GM21619 (cell line): Measurements from ENCODE around the gene ZSWIM3.
A peak's percentile ranks its signal among the peaks of the same experiment; 100 is the strongest.
"Not testable (repeated sequence)": the region's sequence is repeated elsewhere in the genome, so short reads cannot be mapped to it uniquely, and the experiment has no call there.

ENCODE experiments used
- ATAC-seq: cut with Tn5 transposase; IDR thresholded peaks from one replicate; pipeline ENCODE4 v1.9.1; 2021; ENCODE audit not compliant: unreplicated experiment

Gene ZSWIM3

DNA sequence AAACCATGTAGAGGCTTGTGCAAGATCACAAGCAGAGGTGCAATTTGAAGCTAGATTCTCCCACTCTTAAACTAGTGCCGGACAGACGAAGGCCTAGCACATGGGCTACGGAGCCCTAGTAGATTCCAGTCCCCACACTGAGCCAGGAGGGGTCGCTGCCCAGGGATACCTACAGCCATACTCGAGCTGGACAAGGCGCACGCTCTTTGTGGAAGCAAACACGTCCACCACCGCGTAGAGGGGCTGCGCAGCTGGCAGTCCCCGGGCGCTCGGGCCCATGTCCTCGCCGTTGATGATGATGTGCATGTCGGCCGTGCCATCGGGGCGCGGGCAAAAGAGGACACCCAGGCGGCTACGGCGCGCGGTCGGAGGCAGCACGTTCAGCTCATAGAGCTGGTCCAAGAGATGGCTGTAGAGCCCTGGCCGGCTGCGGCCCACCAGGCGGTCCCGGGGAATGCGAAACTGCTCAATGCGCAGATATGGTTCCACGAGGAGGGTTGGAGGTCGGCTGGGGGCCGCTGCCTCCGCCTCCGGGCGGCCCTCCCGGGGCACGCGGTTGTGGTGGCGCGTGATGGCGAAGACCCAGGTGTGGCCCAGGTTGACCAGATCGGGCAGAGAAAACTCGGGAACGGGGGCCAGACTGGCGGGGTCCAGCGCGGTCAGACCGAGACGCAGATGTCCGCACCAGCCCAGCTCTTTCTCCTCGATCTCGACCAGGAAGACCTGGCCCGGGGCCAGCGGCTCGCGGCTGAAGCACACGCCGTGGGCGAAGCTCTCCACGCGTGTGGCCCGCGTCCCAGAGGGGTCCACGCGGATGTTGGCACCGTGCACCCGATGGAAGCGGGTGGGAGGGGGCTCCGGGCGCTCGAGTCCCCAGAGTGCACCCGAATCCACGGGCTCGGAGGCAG lies 32.9 kb downstream of the ZSWIM3 start:
- ATAC-seq = peak; percentile 8

DNA sequence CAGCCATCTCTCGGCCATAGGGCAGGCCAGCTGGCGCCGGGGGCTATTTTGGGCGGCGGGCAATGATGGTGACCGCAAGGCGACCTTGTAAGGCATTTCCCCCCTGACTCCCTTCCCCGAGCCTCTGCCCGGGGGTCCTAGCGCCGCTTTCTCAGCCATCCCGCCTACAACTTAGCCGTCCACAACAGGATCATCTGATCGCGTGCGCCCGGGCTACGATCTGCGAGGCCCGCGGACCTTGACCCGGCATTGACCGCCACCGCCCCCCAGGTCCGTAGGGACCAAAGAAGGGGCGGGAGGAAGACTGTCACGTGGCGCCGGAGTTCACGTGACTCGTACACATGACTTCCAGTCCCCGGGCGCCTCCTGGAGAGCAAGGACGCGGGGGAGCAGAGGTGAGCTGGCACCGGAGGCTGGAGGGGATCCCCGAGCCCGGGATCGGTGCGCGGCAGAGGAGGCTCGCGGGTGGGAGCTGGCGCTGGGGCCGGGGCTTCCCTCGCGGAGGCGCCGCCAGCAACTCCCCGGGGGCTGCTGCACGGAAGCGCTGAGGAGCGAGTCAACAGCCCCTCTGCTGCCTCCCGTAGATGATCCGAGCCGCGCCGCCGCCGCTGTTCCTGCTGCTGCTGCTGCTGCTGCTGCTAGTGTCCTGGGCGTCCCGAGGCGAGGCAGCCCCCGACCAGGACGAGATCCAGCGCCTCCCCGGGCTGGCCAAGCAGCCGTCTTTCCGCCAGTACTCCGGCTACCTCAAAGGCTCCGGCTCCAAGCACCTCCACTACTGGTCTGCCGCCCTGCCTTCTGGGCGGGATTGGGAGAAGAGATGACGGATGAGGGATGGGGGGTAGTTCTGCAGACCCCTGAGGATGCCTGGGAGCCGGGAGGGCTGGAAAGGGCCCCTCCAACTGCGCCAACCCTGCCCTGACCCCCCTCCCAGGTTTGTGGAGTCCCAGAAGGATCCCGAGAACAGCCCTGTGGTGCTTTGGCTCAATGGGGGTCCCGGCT lies 33.9 kb downstream of the ZSWIM3 start, which contains the start of the genes CTSA and NEURL2:
Gene CTSA, plus strand, starts transcription at position 351 of the 999 bp plus-strand sequence. Its CDS starts 234 bp downstream, at position 585.
Gene NEURL2, minus strand, starts transcription at position 224 of the 999 bp plus-strand sequence. Its CDS starts 217 bp downstream, at position 7.
- ATAC-seq = peak; percentile 71

DNA sequence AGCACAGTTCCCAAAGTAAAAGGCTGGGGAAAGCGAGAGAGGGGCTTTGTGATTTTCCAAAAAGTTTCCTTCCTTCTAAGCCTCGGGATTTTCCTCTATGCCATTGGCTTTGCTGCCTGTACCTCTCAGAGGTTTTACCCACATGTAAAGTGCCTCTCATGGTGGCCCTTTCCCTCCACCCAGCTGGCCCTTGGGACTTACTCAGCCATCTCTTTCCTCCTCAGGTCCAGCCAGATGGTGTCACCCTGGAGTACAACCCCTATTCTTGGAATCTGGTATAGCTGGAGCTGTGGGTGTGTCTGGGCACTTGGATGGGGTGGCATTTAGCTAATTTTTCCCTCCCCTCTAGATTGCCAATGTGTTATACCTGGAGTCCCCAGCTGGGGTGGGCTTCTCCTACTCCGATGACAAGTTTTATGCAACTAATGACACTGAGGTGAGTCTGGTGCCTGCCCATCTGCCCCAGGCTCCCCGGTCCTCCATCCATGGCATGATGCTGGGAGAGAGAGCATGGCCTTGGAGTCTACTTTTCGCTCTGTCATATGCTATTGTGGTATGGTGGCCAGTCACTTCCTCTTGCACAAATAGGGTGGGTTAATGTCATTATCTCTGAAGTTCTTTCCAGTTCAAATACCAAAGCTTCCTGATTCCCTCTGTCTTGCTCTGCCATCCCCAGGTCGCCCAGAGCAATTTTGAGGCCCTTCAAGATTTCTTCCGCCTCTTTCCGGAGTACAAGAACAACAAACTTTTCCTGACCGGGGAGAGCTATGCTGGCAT lies 34.8 kb downstream of the ZSWIM3 start:
- no peak for ATAC-seq

DNA sequence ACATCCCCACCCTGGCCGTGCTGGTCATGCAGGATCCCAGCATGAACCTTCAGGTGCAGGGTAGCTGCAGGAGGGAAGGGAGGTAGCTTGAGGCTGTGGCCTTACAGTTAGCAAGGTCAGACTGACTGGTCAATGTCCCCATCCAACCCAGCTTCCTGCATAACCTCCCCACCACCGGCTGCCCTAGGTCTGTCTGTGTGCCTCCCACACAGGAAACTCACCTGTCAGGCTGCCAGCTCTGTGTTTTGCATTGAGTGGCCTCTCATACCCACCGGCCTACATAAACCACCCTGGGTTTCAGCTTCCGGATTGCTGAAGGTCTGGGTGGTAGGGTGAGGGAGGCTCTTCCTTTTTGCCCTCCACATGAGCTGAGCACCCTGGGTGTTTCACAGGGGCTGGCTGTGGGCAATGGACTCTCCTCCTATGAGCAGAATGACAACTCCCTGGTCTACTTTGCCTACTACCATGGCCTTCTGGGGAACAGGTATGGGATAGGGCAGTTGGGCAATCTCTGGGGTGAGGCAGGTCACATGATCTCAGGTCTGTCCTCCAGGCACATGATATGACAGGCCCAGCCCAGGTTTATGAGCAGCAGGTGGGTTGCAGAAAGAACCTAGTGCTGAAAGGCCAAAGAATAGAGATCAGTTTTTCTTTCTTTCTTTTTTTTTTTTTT lies 35.5 kb downstream of the ZSWIM3 start:
- ATAC-seq = no peak

DNA sequence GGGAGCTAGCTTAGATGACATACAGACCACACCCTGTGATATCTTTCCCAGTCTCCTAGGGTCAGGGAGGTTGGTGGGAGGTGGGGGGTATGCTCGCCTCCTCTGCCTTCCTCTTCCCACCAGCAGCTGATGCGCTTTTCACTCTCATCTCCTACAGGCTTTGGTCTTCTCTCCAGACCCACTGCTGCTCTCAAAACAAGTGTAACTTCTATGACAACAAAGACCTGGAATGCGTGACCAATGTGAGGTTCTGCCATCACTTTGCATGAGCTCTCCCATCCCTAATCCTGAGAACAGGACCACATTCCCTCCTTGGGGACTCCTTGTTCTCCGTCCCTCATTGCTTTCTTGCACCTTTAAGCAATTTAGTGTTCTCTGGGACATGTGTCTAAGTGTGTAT lies 36.4 kb downstream of the ZSWIM3 start:
- no peak for ATAC-seq

DNA sequence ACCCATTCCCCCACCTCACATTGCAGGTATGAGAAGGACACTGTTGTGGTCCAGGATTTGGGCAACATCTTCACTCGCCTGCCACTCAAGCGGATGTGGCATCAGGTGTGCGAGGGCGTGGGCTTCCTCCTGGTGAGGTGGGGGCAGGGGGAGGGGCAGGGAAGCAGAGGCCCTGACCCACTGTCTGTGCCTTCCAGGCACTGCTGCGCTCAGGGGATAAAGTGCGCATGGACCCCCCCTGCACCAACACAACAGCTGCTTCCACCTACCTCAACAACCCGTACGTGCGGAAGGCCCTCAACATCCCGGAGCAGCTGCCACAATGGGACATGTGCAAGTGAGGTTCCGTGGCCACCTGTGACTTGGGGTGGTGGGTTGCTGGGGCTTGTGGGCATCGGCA lies 37.4 kb downstream of the ZSWIM3 start:
- ATAC-seq = no peak

DNA sequence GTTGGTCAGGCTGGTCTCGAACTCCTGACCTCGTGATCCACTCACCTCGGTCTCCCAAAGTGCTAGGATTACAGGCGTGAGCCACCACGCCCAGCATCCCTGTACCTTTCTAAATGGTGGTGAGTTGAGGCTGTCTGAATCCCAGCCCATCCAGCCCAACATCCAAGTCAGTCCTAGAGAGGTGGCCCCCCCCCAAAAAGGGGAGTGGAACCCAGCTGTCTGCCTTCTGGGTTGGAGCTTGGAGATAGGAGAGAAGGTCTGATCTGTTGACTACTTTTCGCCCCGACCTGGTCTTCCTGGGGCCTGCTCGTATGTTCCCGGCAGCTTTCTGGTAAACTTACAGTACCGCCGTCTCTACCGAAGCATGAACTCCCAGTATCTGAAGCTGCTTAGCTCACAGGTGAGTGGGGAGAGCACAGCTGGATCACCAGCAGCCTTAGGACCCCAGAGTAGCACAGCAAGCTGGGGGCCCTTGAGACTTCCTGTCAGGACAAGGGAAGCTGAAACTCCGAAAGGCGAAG lies 39.3 kb downstream of the ZSWIM3 start:
- ATAC-seq = no peak

DNA sequence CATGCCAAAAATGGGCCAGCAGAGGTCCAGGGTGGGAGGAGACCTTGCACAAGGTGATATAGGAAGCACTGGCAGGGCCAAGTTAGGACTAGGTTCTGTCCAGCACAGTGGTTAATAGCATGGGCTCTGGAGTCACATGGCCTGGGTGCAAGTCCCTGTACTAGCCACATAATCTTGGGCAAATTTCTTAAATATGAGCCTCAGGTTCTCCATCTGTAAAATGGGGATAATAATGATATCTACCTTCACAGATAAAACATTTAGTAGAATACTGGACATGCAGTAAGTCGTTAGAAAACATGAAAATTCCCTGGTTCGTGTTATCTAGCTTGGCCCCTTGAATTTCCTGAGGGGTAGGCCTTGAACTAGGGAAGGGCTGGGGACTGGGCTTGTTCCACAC lies 39.9 kb downstream of the ZSWIM3 start:
- ATAC-seq = no peak

DNA sequence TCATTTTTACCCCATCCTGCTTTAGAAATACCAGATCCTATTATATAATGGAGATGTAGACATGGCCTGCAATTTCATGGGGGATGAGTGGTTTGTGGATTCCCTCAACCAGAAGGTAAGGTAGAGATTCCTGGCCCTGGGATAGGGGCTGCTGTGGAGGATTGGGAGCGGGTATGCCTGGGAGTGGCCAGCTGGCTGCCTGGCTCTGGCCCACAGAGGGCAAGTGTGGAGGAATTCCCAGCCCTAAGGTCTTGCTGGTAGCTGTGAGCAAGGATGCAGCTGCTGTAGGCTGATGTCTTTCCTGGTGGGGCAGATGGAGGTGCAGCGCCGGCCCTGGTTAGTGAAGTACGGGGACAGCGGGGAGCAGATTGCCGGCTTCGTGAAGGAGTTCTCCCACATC lies 40.3 kb downstream of the ZSWIM3 start:
- ATAC-seq = no peak

DNA sequence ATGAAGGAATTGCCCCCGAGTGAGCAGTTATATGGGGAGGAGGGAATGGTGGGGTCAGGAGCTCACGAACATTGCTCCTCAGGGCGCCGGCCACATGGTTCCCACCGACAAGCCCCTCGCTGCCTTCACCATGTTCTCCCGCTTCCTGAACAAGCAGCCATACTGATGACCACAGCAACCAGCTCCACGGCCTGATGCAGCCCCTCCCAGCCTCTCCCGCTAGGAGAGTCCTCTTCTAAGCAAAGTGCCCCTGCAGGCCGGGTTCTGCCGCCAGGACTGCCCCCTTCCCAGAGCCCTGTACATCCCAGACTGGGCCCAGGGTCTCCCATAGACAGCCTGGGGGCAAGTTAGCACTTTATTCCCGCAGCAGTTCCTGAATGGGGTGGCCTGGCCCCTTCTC lies 40.9 kb downstream of the ZSWIM3 start:
- ATAC-seq = no peak

DNA sequence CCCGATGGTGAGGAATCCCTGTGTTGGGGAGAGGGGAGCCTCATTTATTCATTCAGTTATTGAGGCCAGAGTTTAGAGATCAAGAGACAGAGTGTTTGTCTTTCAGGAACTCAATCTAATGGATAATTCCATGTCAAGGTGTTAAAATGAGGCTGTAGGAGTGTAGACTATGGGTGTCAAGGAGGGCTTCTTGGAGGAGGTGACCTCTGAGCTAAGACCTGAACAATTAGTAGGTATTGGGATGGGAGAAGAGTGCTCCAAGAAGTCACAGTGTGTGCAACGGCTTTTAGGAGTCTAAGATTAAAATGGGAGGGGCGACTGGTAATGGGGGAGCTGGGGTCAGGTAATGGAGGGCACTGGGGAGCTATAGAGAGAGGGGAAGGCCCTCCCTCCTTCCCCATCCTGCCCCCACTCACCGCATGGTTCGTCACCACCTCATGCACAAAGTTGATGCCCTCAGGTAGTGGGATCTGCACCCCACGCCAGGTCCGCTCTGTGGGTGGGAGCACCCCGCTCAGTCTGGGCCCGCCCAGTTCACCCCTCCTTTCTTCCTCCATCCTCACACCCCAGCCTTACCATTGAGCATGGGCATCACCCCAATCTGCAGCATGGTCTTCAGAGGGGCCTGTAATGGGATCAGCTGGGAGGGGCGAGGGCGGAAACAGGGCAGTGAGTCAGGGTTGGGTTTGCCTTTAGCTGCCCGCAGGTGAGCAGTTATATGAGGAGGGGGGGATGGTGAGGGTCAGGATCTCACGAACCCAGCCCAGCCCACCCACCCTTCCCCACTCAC lies 41.8 kb downstream of the ZSWIM3 start:
- no peak for ATAC-seq

DNA sequence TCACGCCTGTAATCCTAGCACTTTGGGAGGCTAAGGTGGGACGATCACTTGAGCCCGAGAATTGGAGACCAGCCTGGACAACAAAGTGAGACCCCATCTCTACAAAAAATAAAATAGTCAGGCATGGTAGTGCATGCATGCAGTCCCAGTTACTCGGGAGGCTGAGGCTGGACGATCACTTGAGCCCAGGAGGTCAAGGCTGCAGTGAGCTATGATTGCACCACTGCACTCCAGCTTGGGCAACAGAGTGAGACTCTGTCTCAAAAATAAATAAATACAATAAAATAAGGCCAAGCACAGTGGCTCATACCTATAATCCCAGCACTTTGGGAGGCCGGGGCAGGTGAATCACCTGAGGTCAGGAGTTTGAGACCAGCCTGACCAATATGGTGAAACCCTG lies 43.9 kb downstream of the ZSWIM3 start:
- ATAC-seq = not testable (repeated sequence)

DNA sequence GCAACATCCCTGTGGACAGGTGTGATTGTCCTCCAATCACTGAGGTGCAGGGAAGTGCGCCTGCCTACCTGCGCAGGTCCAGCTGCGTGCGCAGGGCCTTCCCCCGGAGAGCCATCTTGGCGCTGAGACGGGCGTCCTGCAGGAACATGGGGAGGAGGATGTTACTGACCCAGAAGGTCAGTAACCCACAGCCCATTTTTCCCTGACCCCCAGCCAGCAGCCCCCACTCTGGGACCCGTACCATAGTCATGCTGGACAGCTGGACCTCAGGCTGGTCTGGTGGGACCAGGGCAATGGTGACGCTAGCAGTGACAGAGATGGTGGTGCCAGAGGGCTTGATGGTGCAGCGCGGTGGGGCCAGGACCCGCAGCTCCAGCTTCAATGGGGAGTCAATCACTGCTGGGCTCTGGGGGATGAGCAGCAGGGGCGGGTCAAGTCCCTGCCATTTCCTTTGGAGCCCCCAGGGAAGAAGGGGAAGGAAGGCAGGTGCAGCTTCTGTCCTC lies 44.8 kb downstream of the ZSWIM3 start:
- ATAC-seq = no peak

DNA sequence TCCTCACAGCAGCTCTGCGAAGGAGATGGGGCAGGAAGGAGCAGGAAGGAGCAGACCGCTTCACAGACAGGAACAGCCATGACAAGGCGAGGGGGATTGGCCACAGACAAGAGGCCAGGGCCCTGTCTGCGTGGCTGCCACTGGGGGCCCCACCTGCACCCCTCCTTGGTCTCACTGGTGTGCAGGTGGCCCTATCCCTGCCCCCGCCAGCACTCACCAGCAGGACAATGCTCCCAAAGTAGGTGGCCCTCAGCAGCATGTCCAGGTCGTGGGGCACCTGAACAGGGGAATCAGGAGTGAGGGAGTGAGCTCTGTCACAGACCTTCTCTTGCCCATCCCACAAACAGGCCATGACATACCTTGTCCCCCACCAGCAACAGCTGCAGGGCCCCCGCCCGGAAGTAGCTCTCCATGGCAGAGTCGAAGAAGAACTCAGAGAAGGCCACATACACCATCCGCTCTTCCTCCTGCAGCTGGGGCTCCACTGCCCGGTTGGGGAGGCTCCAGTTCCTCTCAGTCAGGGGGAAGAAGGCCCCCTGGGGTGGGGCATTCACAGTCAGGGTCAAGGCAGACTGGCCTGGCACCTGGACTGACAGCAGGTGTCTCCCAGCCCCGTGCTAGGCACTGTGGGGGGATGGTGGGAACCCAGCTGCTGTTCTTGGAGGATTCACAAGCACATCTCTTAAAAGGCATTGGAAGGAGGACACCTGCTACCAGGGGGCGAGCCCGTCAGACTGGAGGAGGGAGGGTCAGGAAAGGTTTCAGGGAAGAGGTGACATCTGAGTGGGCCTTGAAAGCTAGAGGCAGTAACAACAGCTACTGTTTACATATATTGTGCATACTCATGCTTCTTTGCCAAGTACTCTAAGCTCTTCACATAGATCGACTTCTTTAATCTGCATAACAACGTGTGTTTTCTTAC lies 47.4 kb downstream of the ZSWIM3 start:
- ATAC-seq = no peak

DNA sequence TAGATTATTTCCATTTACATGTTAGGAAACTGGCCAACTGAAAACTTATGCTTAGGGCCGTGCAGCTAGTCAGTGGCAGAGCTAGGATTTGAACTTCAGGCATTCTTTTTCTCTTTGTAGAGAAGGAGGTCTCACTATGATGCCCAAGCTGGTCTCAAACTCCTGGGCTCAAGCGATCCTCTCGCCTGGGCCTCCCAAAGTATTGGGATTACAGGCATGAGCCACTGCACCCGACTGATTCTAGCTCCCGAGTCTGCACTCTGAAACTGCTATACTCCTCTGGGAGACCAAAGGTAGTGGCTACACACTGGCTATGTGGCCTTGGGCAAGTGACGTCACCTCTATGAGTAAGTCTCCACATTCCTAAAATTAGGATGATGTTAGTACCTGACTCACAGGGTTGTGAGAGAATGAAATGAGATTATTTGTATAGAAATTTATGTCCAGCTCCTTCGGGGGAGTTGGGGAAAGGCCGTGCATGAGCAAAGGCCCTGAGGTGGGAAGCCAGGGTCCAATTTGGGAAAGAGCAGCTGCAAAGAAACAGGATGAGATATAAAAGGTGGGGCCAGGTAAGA lies 48.2 kb downstream of the ZSWIM3 start:
- ATAC-seq = no peak

DNA sequence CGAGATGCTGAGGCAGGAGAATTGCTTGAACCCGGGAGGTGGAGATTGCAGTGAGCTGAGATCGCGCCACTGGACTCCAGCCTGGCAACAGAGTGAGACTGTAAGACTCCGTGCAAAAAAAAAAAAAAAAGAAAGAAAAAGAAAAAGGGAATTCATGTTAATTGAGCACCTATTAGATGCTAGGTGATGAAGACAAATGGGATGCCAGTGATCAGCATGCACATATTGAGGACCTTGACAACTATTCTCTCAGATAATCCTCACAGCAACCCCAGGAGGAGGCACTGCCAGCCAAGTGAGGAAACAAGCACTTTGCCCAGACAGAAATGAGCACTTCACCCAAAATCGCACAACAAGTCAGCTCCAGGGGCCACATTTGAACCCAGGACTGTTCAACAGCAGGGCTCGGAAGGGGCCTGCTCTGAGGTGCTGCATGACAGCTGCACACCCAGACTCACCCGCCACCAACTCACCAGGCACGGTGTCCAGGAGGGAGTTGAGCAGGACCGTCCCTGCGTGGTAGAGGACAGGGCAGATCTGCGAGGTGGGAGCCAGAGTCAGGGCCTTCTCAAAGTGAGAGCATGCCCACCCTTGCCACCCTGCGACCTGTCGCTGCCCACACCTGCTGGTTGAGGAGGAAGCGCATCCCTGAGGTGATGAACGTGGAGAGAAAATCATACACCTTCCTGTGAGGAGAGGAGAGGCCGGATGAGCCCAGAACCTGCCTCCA lies 50.0 kb downstream of the ZSWIM3 start:
- ATAC-seq = no peak

DNA sequence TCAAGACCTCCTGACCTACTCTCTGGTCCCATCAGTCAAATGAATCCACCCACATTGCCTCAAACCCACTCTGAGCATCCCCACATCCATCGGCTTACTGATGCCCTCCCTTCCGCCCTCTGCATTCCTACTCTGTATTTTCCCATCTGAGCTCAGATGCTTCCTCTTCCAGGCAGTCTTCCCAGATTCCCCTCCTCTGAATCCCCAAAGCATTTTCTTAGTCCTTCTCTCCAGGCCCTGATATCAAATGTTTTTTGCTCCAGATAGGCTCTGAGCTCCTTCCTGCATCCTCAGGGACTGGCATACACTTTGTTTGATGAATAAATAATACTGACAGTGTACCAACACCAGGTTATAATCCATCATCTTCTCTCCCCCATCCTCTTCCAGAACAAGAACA lies 50.7 kb downstream of the ZSWIM3 start:
- ATAC-seq = no peak
